Effector memory CD4-positive, alpha-beta T cell (primary cell): ENCODE data around the gene PCDH9.

Experiments used
- DNase-seq, 3 donors: peaks; one replicate each; pipeline ENCODE4 v3.0.0-alpha.2; 2020
- H3K27ac ChIP-seq: 2 replicates; pipeline ENCODE4 v1.7.0; 2013; ENCODE audit warnings: mild to moderate bottlenecking, low read length, moderate library complexity; ENCODE audit not compliant: insufficient read depth, poor library complexity, severe bottlenecking
- H3K27me3 ChIP-seq: replicated peaks from 2 replicates; pipeline ENCODE4 v1.7.0; 2013; ENCODE audit warnings: mild to moderate bottlenecking, low read length; ENCODE audit not compliant: insufficient read depth, control insufficient read depth, poor library complexity, severe bottlenecking
- H3K36me3 ChIP-seq: 2 replicates; pipeline ENCODE4 v1.7.0; 2013; ENCODE audit warnings: mild to moderate bottlenecking, low read length, moderate library complexity; ENCODE audit not compliant: control insufficient read depth, insufficient read depth
- H3K4me1 ChIP-seq: 2 replicates; pipeline ENCODE4 v1.7.0; 2013; ENCODE audit warnings: low read length, mild to moderate bottlenecking; ENCODE audit not compliant: control insufficient read depth, insufficient read depth, poor library complexity, severe bottlenecking
- H3K4me3 ChIP-seq: 2 replicates; pipeline ENCODE4 v1.7.0; 2013; ENCODE audit warnings: low read length, low read depth, mild to moderate bottlenecking; ENCODE audit not compliant: insufficient read depth, poor library complexity, severe bottlenecking
- H3K9me3 ChIP-seq: 2 replicates; pipeline ENCODE4 v1.7.0; 2013; ENCODE audit warnings: mild to moderate bottlenecking, low read length, moderate library complexity; ENCODE audit not compliant: control insufficient read depth

The PCDH9 gene

DNA sequence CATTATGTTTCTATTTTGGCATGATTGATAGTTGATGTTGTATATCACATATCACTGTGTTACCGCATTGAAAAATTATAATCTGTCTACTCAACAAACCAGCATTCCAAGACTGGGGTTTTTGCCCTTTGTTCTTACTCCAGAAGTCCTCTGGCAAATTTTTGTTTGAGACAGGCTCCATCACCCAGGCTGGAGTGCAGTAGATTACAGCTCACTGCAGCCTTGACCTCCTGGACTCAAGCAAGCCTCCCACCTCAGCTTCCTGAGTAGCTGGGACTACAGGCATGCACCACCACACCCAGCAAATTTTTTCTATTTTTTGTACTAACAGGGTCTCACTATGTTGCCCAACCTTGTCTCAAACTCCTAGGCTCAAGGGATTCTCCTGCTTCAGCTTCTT lies 741.0 kb downstream of the PCDH9 start:
- Histone ChIP-seq H3K27me3 (no peaks in the 10 kb centered on the region), H3K4me1 (no peaks in the 10 kb centered on the region), H3K27ac (no peak overlapping the region), H3K4me3 (no peak overlapping the region), H3K9me3 (no peaks in the 10 kb centered on the region), H3K36me3 (no peaks in the 10 kb centered on the region)
- DNase-seq, result no peak

DNA sequence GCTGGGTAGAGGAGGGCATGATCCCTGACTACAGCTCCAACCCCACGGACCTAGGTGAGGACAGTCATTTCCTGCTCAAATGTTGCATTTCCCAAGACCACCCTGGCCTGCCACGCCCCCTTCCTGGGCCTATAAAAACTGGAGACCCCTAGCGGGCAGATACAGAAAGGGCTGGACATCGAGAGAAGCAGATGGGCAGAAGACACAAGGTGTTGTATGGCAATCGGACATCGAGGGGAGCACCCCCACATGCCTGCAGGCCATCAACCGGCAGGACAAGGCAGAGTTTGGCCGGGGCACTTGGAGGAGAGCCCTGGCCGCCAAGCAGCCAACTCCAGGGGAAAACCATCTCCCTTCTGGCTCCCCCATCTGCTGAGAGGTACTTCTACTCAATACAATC lies 746.4 kb downstream of the PCDH9 start:
- H3K27me3 ChIP-seq, result no peaks in the 10 kb centered on the region
- H3K4me1 ChIP-seq, result no peaks in the 10 kb centered on the region
- no peak for DNase-seq
- H3K36me3 ChIP-seq, result no peaks in the 10 kb centered on the region
- no peaks in the 10 kb centered on the region for H3K9me3 ChIP-seq
- H3K27ac ChIP-seq, result no peak overlapping the region
- no peak overlapping the region for H3K4me3 ChIP-seq

DNA sequence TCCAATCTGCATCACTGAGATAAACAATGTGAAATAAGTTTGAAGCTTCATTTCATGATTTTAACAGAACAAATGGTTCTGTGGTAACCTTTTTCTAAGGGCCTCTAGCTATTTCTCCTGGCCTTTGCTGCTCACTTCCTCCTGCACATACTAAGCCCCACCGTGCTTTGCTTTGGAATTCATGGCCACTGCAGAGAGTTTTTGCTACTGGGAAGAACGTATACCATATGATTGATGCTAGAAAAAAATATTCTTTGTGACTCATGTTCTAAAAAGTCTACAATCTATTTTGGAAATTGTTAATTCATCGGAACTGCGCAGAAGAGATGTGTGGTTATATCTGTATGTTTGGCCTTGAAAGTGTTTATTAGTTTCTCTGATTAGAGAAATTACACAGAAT lies 747.3 kb downstream of the PCDH9 start:
- no peak overlapping the region for H3K4me3 ChIP-seq
- no peaks in the 10 kb centered on the region for H3K9me3 ChIP-seq
- H3K36me3 ChIP-seq, result no peaks in the 10 kb centered on the region
- no peaks in the 10 kb centered on the region for H3K4me1 ChIP-seq
- H3K27ac ChIP-seq, result no peak overlapping the region
- H3K27me3 ChIP-seq, result no peaks in the 10 kb centered on the region
- DNase-seq, result no peak

DNA sequence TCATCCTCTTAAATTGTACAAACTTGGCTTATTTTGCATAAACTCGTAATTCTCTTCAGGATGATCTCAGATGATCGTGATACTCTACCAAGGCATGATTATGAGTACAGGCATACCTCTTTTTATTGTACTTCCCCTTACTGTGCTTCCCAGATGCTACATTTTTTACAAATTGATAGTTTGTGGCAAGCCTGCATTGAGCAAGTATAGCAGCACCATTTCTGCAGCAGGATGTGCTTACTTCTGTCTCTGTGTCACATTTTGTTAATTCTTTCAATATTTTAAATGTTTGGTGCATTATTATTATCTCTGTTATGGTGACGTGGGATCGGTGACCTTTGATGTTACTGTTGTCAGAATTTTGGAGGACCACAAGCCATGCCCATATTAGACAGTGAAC lies 752.3 kb downstream of the PCDH9 start:
- no peak for DNase-seq
- Histone ChIP-seq H3K4me3 (no peak overlapping the region), H3K9me3 (no peaks in the 10 kb centered on the region), H3K4me1 (no peaks in the 10 kb centered on the region), H3K27me3 (no peaks in the 10 kb centered on the region), H3K27ac (no peak overlapping the region), H3K36me3 (no peaks in the 10 kb centered on the region)

DNA sequence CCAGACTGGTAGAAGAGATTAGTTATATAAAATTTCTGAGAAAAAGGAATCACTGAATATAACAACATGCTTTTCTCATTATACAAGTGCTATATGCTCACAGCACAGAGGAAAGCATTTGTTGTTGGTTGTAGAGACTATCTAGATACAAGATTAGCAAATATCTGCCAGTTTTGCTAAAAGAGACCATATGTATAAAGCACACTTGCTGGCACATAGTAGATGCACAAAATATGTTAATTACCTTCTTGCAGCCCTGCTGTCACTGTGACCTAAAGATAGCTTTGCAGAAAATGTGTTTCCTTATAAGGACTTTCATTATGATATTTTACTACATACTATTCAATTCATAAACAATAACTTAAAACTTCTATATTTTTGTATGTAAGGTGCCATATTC lies 755.1 kb downstream of the PCDH9 start:
- no peak overlapping the region for H3K27ac ChIP-seq
- no peak for DNase-seq
- no peaks in the 10 kb centered on the region for H3K27me3 ChIP-seq
- H3K36me3 ChIP-seq, result no peaks in the 10 kb centered on the region
- H3K4me1 ChIP-seq, result no peaks in the 10 kb centered on the region
- no peaks in the 10 kb centered on the region for H3K9me3 ChIP-seq
- no peak overlapping the region for H3K4me3 ChIP-seq

DNA sequence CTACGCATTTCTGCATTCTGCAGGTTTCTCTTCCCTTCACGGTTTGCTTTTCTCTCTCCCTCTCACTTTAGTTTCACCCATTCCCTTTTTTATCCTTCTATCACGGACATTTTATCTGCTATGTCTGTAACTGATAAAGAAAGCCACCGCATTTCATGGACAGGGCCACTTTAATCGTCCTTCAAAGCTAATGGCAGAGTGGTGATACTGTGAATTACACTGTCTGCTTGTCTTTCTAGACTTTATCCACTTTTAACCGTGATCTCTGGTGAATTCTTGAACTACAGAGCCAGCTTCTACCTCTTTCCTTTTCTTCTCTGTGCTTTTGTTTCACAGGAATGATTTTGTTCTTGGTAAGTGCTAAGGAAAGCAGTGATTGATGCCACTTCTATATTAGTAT lies 760.4 kb downstream of the PCDH9 start:
- DNase-seq, result no peak
- Histone ChIP-seq H3K4me1 (no peaks in the 10 kb centered on the region), H3K36me3 (no peaks in the 10 kb centered on the region), H3K4me3 (no peak overlapping the region), H3K27ac (no peak overlapping the region), H3K27me3 (no peaks in the 10 kb centered on the region), H3K9me3 (no peaks in the 10 kb centered on the region)

DNA sequence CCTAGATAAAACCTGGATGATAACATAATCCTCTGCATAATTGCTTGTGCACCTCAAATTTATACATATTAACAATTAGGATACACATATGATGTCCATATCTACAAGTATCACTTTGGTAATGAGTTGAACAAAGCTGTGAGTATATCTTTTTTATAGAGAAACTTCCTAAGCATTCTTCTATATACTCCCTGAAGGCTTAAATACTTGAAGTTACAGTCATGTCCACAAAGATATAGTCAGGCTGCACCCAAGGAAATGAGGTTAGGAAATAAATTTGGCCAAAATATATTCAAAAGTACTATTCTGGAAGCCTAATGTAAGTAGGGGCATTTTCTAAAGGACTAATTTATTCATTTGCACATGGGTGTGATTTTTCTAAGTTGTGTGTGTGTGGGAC lies 761.5 kb downstream of the PCDH9 start:
- DNase-seq, result no peak
- Histone ChIP-seq H3K27me3 (no peaks in the 10 kb centered on the region), H3K4me3 (no peak overlapping the region), H3K9me3 (no peaks in the 10 kb centered on the region), H3K4me1 (no peaks in the 10 kb centered on the region), H3K36me3 (no peaks in the 10 kb centered on the region), H3K27ac (no peak overlapping the region)

DNA sequence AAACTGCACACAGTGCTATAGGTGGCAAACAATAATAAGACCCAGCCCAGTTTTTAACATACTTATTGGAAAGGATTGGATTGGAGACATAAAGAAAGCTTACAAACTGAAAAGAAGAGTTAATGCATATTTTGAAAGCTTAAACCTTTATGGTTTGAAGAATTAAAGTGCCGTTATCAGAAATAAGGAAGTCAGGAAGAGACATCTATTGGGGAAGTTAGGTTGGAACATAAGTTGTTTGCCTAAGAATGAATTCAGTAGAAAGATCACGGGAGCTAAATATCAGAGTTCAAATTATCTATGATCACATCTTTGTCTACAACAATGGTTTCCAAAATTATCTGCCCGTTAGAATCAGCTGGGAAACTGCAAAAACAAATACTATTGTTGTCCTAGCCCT lies 767.9 kb downstream of the PCDH9 start:
- Histone ChIP-seq H3K27me3 (no peaks in the 10 kb centered on the region), H3K9me3 (no peaks in the 10 kb centered on the region), H3K36me3 (no peaks in the 10 kb centered on the region), H3K27ac (no peak overlapping the region), H3K4me1 (no peaks in the 10 kb centered on the region), H3K4me3 (no peak overlapping the region)
- no peak for DNase-seq

DNA sequence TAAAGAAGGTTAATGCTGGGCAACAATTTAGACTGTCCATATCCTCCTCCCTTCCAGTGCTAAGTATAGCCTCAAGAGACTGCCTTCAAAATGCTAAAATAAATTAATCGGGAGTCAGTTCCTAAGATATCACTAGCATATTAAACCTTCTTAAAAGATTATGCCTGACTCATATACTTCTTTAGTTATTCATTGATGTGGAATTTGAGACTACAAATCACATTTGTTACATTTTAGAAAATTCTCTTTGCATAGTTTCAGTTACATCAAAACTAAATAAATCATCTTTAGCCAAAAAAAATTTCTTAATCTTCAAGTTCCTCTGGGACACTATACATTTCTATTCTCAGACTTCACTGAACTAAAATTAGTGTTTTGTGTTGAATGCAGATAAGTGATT lies 769.1 kb downstream of the PCDH9 start:
- Histone ChIP-seq H3K36me3 (no peaks in the 10 kb centered on the region), H3K4me3 (no peak overlapping the region), H3K27ac (no peak overlapping the region), H3K27me3 (no peaks in the 10 kb centered on the region), H3K4me1 (no peaks in the 10 kb centered on the region), H3K9me3 (no peaks in the 10 kb centered on the region)
- no peak for DNase-seq

DNA sequence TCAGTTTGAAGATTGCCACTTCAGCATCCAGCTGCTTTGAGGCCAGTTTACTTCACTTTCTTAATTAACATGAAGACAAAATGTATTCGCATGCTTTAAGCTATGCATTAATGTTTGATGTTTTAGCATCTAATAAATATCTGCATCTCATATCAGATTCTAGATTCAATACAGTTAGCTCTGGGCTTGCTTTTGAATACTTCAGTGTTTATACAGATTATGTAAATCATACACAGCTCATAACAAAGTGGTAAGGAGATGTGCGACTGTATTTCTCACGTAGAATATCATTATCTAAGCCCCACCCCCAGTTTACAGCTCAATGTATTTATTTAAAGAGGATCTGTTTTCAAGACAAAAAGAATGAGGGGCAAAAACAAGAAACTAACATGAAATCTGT lies 770.5 kb downstream of the PCDH9 start:
- no peaks in the 10 kb centered on the region for H3K9me3 ChIP-seq
- no peak overlapping the region for H3K27ac ChIP-seq
- H3K4me1 ChIP-seq, result no peaks in the 10 kb centered on the region
- no peaks in the 10 kb centered on the region for H3K36me3 ChIP-seq
- no peaks in the 10 kb centered on the region for H3K27me3 ChIP-seq
- no peak overlapping the region for H3K4me3 ChIP-seq
- no peak for DNase-seq

DNA sequence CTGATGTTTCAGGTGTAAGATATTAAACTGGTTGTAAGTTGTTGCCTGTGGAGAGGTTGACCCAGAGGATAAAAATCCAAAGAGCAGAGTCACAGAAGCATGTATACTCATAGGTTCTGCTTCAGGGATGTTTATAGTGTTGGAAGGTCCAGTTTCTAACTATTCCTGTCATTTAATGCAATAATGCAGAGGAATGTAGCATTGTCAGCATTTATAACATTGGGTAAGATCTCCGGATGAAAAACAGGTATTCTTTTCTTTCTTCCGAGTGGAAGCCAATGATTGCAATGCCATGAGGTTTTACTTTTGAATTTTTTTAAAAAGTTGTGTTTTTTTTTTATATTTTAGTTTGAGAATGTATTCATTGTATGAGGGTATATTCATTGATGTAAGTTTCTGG lies 771.0 kb downstream of the PCDH9 start:
- H3K4me3 ChIP-seq, result no peak overlapping the region
- H3K27ac ChIP-seq, result no peak overlapping the region
- no peaks in the 10 kb centered on the region for H3K27me3 ChIP-seq
- no peaks in the 10 kb centered on the region for H3K4me1 ChIP-seq
- DNase-seq, result no peak
- H3K9me3 ChIP-seq, result no peaks in the 10 kb centered on the region
- H3K36me3 ChIP-seq, result no peaks in the 10 kb centered on the region
